Psoas muscle (tissue), 8 donors: ENCODE data around the gene TKTL1. TPM values are rescaled to one million over a fixed set of nuclear protein-coding genes. Genes with fewer than 3 reads are reported as not detected.
"Not testable (repeated sequence)": the region's sequence is repeated elsewhere in the genome, so short reads cannot be mapped to it uniquely, and the experiment has no call there.

Experiments
- ATAC-seq, 4 donors: fragments of 200-7000 bp; cut with Tn5 transposase; one replicate each; pipeline ENCODE4 v1.9.1; 2020; ENCODE audit warnings: moderate library complexity in 3 of 4, mild to moderate bottlenecking in 2 of 4
- DNase-seq, 2 donors: peaks; one replicate each; pipeline ENCODE4 v3.0.0-alpha.2; 2020
- H3K27ac ChIP-seq: fragments of 200-600 bp; one replicate; pipeline ENCODE4 v1.8.0; 2022
- H3K27me3 ChIP-seq, 3 donors: fragments of 200-600 bp in 1 of 3; one replicate each; pipeline versions ENCODE4 v1.6.1 to v1.8.0; 2013 to 2022; ENCODE audit warnings: low read length in 2 of 3, mild to moderate bottlenecking in 2 of 3, moderate library complexity in 1 of 3; ENCODE audit not compliant: insufficient read depth in 3 of 3
- H3K36me3 ChIP-seq, 2 donors: fragments of 200-600 bp in 1 of 2; one replicate each; pipeline versions ENCODE4 v1.6.1 to v1.8.0; 2013 to 2022; ENCODE audit warnings: low read depth in 1 of 2, mild to moderate bottlenecking in 1 of 2, moderate library complexity in 1 of 2; ENCODE audit not compliant: insufficient read depth in 1 of 2
- H3K4me1 ChIP-seq: fragments of 200-600 bp; one replicate; pipeline ENCODE4 v1.8.0; 2022
- H3K4me3 ChIP-seq: fragments of 200-600 bp; one replicate; pipeline ENCODE4 v1.8.0; 2022; ENCODE audit warnings: mild to moderate bottlenecking
- H3K9me3 ChIP-seq: fragments of 200-600 bp; one replicate; pipeline ENCODE4 v1.8.0; 2022
- whole genome bisulfite sequencing, 3 donors: extraction: QIAGEN DNeasy Blood & Tissue Kit; methylation state at CpG; one replicate each; pipeline versions ENCODE4 v1.1.6 to v1.1.7; 2013; 5-methylcytosine and 5-hydroxymethylcytosine counted together
- intact Hi-C, 2 donors: fragments of 100-400 bp; cut with DNase I; formaldehyde crosslinking; loops; one replicate each; pipeline versions ENCODE4 v1.11.0 to v1.14.2; 2022
- polyA plus RNA-seq, 3 donors: library from polyadenylated mRNA; stranded (reverse); fragments of 200-250 nt; gene quantifications; one replicate each; pipeline ENCODE4 v1.2.3, GENCODE V29; 2013
- total RNA-seq, 4 donors: library from RNA; stranded (reverse); fragmentation: NEBNext Ultra II Directional in 2 of 4; extraction: Animal tissue kit (Norgen Biotek cat#: 25700) in 2 of 4; gene quantifications; one replicate each; pipeline versions ENCODE4 v1.2.1 to v1.2.4, GENCODE V29; 2021 to 2023
- TF ChIP-seq, protein P1 (sequence below): fragments of 200-600 bp; IDR thresholded peaks from one replicate; pipeline ENCODE4 v1.8.0; 2022; ENCODE audit warnings: antibody characterized with exemption
- donor health status: healthy with polysubstance abuse.
- donor health status: DM: no; HTN: no; CAD: no; lungs with moderate emphysema.
- donor health status: Bipolar disorder and iron deficiency.
- donor health status: healthy.
- donor health status: DM: yes; HTN: yes; CAD: no.
- donor health status: DM: no; HTN: no; CAD: no.
- donor health status: DM: no; HTN: no; CAD: no.
- donor health status: DM: yes; HTN: yes; CAD: no.

TKTL1 gene
- total and polyA plus RNA-seq, 7 donors = 0.19 to 0.52 (median 0.28) TPM; not detected in 1

DNA sequence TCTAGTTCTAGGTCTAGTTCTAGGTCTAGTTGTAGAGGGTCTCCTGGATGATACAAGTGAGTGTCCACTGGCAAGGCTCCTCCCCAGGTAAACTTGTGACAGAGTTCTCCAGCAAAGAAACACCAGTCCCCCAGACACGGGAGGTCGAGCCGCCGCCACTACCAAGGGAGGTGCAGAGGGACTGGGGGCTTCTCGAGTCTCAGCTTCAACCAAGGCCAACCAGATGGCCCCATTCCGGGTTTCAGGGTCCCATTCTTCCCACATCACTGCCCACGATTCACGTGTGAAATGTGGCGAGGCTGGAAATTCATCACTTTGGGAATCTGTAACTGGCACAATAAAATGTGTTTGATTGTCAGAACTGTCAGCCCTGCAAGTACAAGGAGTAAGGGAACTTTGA lies 37.5 kb downstream of the TKTL1 start:
- no peaks in the 10 kb centered on the region for H3K4me1 ChIP-seq
- WGBS, 3 donors = 90 to 98% (median 91%) methylated on average over 9 of the region's 9 CpGs
- H3K9me3 ChIP-seq = no peaks in the 10 kb centered on the region
- H3K4me3 ChIP-seq = no peak overlapping the region
- H3K27me3 ChIP-seq = no peaks in the 10 kb centered on the region
- intact Hi-C loops = no loop called here
- TF ChIP-seq, protein P1, sequence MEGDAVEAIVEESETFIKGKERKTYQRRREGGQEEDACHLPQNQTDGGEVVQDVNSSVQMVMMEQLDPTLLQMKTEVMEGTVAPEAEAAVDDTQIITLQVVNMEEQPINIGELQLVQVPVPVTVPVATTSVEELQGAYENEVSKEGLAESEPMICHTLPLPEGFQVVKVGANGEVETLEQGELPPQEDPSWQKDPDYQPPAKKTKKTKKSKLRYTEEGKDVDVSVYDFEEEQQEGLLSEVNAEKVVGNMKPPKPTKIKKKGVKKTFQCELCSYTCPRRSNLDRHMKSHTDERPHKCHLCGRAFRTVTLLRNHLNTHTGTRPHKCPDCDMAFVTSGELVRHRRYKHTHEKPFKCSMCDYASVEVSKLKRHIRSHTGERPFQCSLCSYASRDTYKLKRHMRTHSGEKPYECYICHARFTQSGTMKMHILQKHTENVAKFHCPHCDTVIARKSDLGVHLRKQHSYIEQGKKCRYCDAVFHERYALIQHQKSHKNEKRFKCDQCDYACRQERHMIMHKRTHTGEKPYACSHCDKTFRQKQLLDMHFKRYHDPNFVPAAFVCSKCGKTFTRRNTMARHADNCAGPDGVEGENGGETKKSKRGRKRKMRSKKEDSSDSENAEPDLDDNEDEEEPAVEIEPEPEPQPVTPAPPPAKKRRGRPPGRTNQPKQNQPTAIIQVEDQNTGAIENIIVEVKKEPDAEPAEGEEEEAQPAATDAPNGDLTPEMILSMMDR = no peak
- DNase-seq (no peak), ATAC-seq (no peak)
- H3K27ac ChIP-seq = no peak overlapping the region
- H3K36me3 ChIP-seq = no peaks in the 10 kb centered on the region

GRCh38 chrX:154333837-154334271 lies 38.3 kb downstream of the TKTL1 start:
- no peaks in the 10 kb centered on the region for H3K27me3 ChIP-seq
- TF ChIP-seq, protein P1 = no peak
- no peaks in the 10 kb centered on the region for H3K36me3 ChIP-seq
- H3K4me3 ChIP-seq = no peak overlapping the region
- 70 to 80% (median 73%) methylated on average over 4 to 6 of the region's 6 CpGs for WGBS, 3 donors
- intact Hi-C loops = no loop called here
- no peak for ATAC-seq
- peak in 1 of 2 donors; percentile 3 for DNase-seq
- no peak overlapping the region for H3K27ac ChIP-seq
- H3K4me1 ChIP-seq = no peaks in the 10 kb centered on the region
- no peaks in the 10 kb centered on the region for H3K9me3 ChIP-seq

GRCh38 chrX:154334496-154334895 lies 38.9 kb downstream of the TKTL1 start:
- intact Hi-C loops = no loop called here
- H3K4me3 ChIP-seq = no peak overlapping the region
- H3K36me3 ChIP-seq = no peaks in the 10 kb centered on the region
- WGBS, 3 donors = 74 to 81% (median 76%) methylated on average over 10 of the region's 10 CpGs
- H3K4me1 ChIP-seq = no peaks in the 10 kb centered on the region
- no peak overlapping the region for H3K27ac ChIP-seq
- no peaks in the 10 kb centered on the region for H3K27me3 ChIP-seq
- TF ChIP-seq, protein P1 = no peak
- DNase-seq (peak in 1 of 2 donors; percentile 19), ATAC-seq (no peak)
- no peaks in the 10 kb centered on the region for H3K9me3 ChIP-seq

- Histone ChIP-seq H3K4me3 (peak overlapping the region; percentile 39), H3K27ac (peak overlapping the region; percentile 74)
- 0 to 27% methylated on average over 9 to 24 of the region's 115 CpGs; no CpG with 5 or more reads in 1 of the 3 donors for WGBS, 3 donors
- H3K36me3 ChIP-seq, intact Hi-C loops, H3K9me3 ChIP-seq, H3K27me3 ChIP-seq, H3K4me1 ChIP-seq: not testable (repeated sequence)
- DNase-seq = peak in 1 of 2 donors; percentile 15
- peak; percentile 90 to 91 (median 90) for ATAC-seq
Observed at GRCh38 chrX:154341399-154342298, 46.1 kb downstream of the TKTL1 start.

DNA sequence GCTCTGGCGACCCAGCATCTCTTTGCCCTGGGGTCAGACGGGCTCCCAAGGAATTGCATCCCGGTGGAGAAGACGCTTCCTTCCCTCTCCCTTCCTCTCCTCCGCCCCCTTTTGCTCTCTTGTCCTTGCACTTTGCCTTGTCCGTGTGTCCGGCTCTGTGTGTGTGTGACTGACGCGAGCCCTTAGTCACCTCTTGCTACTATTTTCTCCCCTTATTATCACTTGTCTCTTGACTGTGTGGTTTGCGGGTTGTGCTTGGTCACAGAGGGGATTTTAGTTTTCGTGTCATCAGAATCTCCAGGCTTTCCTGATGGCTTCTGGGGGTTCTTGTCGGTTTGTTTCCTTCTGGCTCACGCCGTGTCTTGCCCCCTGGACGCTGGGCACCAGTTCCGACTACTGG lies 47.5 kb downstream of the TKTL1 start:
- H3K27ac ChIP-seq, H3K4me3 ChIP-seq, intact Hi-C loops, H3K9me3 ChIP-seq, DNase-seq, H3K4me1 ChIP-seq, H3K27me3 ChIP-seq, H3K36me3 ChIP-seq: not testable (repeated sequence)
- ATAC-seq = peak; percentile 17 to 37 (median 30)
- no CpG with 5 or more reads among the region's 16 CpGs for WGBS, 3 donors

GRCh38 chrX:154343620-154344019 lies 48.0 kb downstream of the TKTL1 start:
- H3K4me1 ChIP-seq, H3K9me3 ChIP-seq, H3K4me3 ChIP-seq, DNase-seq, H3K27me3 ChIP-seq, intact Hi-C loops, H3K27ac ChIP-seq, H3K36me3 ChIP-seq: not testable (repeated sequence)
- peak in 3 of 4 donors; percentile 7 to 41 (median 18) for ATAC-seq
- no CpG with 5 or more reads among the region's 20 CpGs for WGBS, 3 donors
